CD8-positive, alpha-beta memory T cell (primary cell): ENCODE measurements around the gene PRRG4. TPM values are rescaled to one million over a fixed set of nuclear protein-coding genes. Genes with fewer than 3 reads are reported as not detected.
A peak's percentile ranks its signal among the peaks of the same experiment; 100 is the strongest.

Source experiments
- CTCF ChIA-PET: fragments of 350-600 bp; sonication (Branson Sonifier 250); formaldehyde crosslinking; loops from one replicate; lab custom pipeline; 2021; ENCODE audit warnings: antibody characterized with exemption; lab: Charles Lee
- POLR2A ChIA-PET: fragments of 350-600 bp; sonication (Branson Sonifier 250); formaldehyde crosslinking; loops from one replicate; lab custom pipeline; 2021; ENCODE audit warnings: antibody characterized with exemption; lab: Charles Lee
- DNase-seq, 5 donors: peaks; one replicate each; pipeline versions ENCODE4 v3.0.0 to v3.0.0-alpha.2; 2020 to 2022; ENCODE audit warnings: mixed read lengths in 1 of 5
- H3K27ac ChIP-seq: one replicate; pipeline ENCODE4 v1.7.0; 2013; ENCODE audit warnings: low read depth, mild to moderate bottlenecking, low read length, moderate library complexity
- H3K27me3 ChIP-seq: 2 replicates; pipeline ENCODE4 v1.7.0; 2013; ENCODE audit warnings: low read length, mild to moderate bottlenecking; ENCODE audit not compliant: insufficient read depth, poor library complexity, severe bottlenecking
- H3K36me3 ChIP-seq: 2 replicates; pipeline ENCODE4 v1.7.0; 2013; ENCODE audit warnings: mild to moderate bottlenecking, low read length, moderate library complexity; ENCODE audit not compliant: insufficient read depth
- H3K4me1 ChIP-seq: 2 replicates; pipeline ENCODE4 v1.7.0; 2013; ENCODE audit warnings: mild to moderate bottlenecking, low read length, moderate library complexity; ENCODE audit not compliant: insufficient read depth
- H3K4me3 ChIP-seq: 2 replicates; pipeline ENCODE4 v1.7.0; 2013; ENCODE audit warnings: mild to moderate bottlenecking, low read length
- H3K9me3 ChIP-seq: 2 replicates; pipeline ENCODE4 v1.7.0; 2013; ENCODE audit warnings: mild to moderate bottlenecking, low read length
- H3K27ac Mint-ChIP-seq, 8 donors: one replicate each; pipeline ENCODE4 v1.8.0; 2020 to 2021; ENCODE audit warnings: mixed read lengths in 8 of 8, mild to moderate bottlenecking in 6 of 8, inconsistent platforms in 3 of 8, moderate library complexity in 3 of 8
- H3K27me3 Mint-ChIP-seq, 2 donors: one replicate each; pipeline ENCODE4 v1.8.0; 2020 to 2021; ENCODE audit warnings: mixed read lengths in 2 of 2, mild to moderate bottlenecking in 1 of 2, moderate library complexity in 1 of 2
- H3K36me3 Mint-ChIP-seq, 3 donors: one replicate each; pipeline ENCODE4 v1.8.0; 2020 to 2021; ENCODE audit warnings: mixed read lengths in 3 of 3, inconsistent platforms in 1 of 3, mild to moderate bottlenecking in 1 of 3
- H3K4me1 Mint-ChIP-seq, 3 donors: one replicate each; pipeline ENCODE4 v1.8.0; 2020 to 2021; ENCODE audit warnings: mixed read lengths in 3 of 3, inconsistent platforms in 1 of 3, mild to moderate bottlenecking in 1 of 3
- H3K4me3 Mint-ChIP-seq, 7 donors: one replicate each; pipeline ENCODE4 v1.8.0; 2020 to 2021; ENCODE audit warnings: mixed read lengths in 7 of 7, mild to moderate bottlenecking in 6 of 7, moderate library complexity in 4 of 7, inconsistent platforms in 2 of 7
- H3K9me3 Mint-ChIP-seq, 5 donors: one replicate each; pipeline ENCODE4 v1.8.0; 2020 to 2022; ENCODE audit warnings: mixed read lengths in 5 of 5, mild to moderate bottlenecking in 3 of 5, moderate library complexity in 2 of 5, inconsistent platforms in 1 of 5
- polyA plus RNA-seq: library from polyadenylated mRNA; unstranded; fragments of 300-500 nt; fragmentation: Illumina TruSeq; gene quantifications from one replicate; pipeline ENCODE4 v1.2.3, GENCODE V29; 2021
- total RNA-seq, 2 experiments: library from RNA; stranded (reverse); gene quantifications; one replicate each; pipeline ENCODE4 v1.2.3, GENCODE V29; 2021

Gene PRRG4
- total and polyA plus RNA-seq, 3 experiments from 2014 or later: 0.51 to 0.68 TPM; not detected in 1

- no peaks in the 10 kb centered on the region for H3K4me1 Mint-ChIP-seq
- Histone ChIP-seq H3K4me3 (no peak overlapping the region), H3K27ac (no peak overlapping the region), H3K36me3 (no peaks in the 10 kb centered on the region), H3K27me3 (no peaks in the 10 kb centered on the region), H3K9me3 (no peaks in the 10 kb centered on the region), H3K4me1 (no peaks in the 10 kb centered on the region)
- H3K9me3 Mint-ChIP-seq: peaks cover 0 to 8% (median 1%) of the 10 kb centered on the region in 5 donors
- ChIA-PET CTCF (interaction anchor here (0.6 kb wide), 1 partner anchor 47 kb away, joined by 3 read pairs; no protein-coding TSS in a partner anchor), POLR2A (no interaction called here)
- peak in 2 of 5 donors; percentile 16 to 48 for DNase-seq
- no peak overlapping the region for H3K4me3 Mint-ChIP-seq
- no peak overlapping the region for H3K27ac Mint-ChIP-seq
- H3K27me3 Mint-ChIP-seq: peaks cover 20% of the 10 kb centered on the region in 2 donors
- H3K36me3 Mint-ChIP-seq: peaks cover 0 to 6% (median 0%) of the 10 kb centered on the region in 3 donors
Observed at GRCh38 chr11:32870676-32871075, 40.9 kb downstream of the PRRG4 start.

- ChIA-PET POLR2A (no interaction called here), CTCF (no interaction called here)
- H3K36me3 Mint-ChIP-seq: no peaks in the 10 kb centered on the region
- peaks cover 0 to 2% (median 0%) of the 10 kb centered on the region in 5 donors for H3K9me3 Mint-ChIP-seq
- H3K27me3 Mint-ChIP-seq: peaks cover 11 to 30% of the 10 kb centered on the region in 2 donors
- H3K4me3 Mint-ChIP-seq: no peak overlapping the region
- Histone ChIP-seq H3K4me3 (no peak overlapping the region), H3K27me3 (no peaks in the 10 kb centered on the region), H3K36me3 (no peaks in the 10 kb centered on the region), H3K4me1 (no peaks in the 10 kb centered on the region), H3K27ac (no peak overlapping the region), H3K9me3 (no peaks in the 10 kb centered on the region)
- no peak overlapping the region for H3K27ac Mint-ChIP-seq
- no peaks in the 10 kb centered on the region for H3K4me1 Mint-ChIP-seq
- DNase-seq: no peak
Observed at GRCh38 chr11:32874132-32874531, 44.4 kb downstream of the PRRG4 start.

- H3K9me3 Mint-ChIP-seq: no peaks in the 10 kb centered on the region
- H3K4me1 Mint-ChIP-seq: no peaks in the 10 kb centered on the region
- Histone ChIP-seq H3K27me3 (no peaks in the 10 kb centered on the region), H3K4me3 (no peak overlapping the region), H3K4me1 (no peaks in the 10 kb centered on the region), H3K9me3 (no peaks in the 10 kb centered on the region), H3K27ac (no peak overlapping the region), H3K36me3 (no peaks in the 10 kb centered on the region)
- no peak overlapping the region for H3K27ac Mint-ChIP-seq
- ChIA-PET POLR2A (no interaction called here), CTCF (no interaction called here)
- no peak for DNase-seq
- H3K27me3 Mint-ChIP-seq: peaks cover 12 to 20% of the 10 kb centered on the region in 2 donors
- no peaks in the 10 kb centered on the region for H3K36me3 Mint-ChIP-seq
- H3K4me3 Mint-ChIP-seq: no peak overlapping the region
Observed at GRCh38 chr11:32881286-32881685, 51.6 kb downstream of the PRRG4 start.

- Histone ChIP-seq H3K27me3 (no peaks in the 10 kb centered on the region), H3K4me1 (no peaks in the 10 kb centered on the region), H3K36me3 (no peaks in the 10 kb centered on the region), H3K9me3 (no peaks in the 10 kb centered on the region), H3K27ac (no peak overlapping the region), H3K4me3 (no peak overlapping the region)
- POLR2A ChIA-PET: no interaction called here
- Mint-ChIP-seq H3K4me1 (no peaks in the 10 kb centered on the region), H3K4me3 (no peak overlapping the region), H3K9me3 (no peaks in the 10 kb centered on the region), H3K27ac (no peak overlapping the region), H3K36me3 (no peaks in the 10 kb centered on the region), H3K27me3 (peaks cover 10 to 12% of the 10 kb centered on the region in 2 donors)
- CTCF ChIA-PET: interaction anchor here (1.7 kb wide), 1 partner anchor 9 kb away, joined by 4 read pairs; the partner anchor contains the start of gene QSER1
- no peak for DNase-seq
Observed at GRCh38 chr11:32883421-32883820, 53.7 kb downstream of the PRRG4 start.

GRCh38 chr11:32884023-32884422, 54.3 kb downstream of the PRRG4 start:
- Mint-ChIP-seq H3K4me3 (no peak overlapping the region), H3K27me3 (peaks cover 5 to 10% of the 10 kb centered on the region in 2 donors)
- CTCF ChIA-PET: interaction anchor here (1.7 kb wide), 1 partner anchor 8 kb away, joined by 4 read pairs; the partner anchor contains the start of gene QSER1

GRCh38 chr11:32884770-32885384, 55.1 kb downstream of the PRRG4 start:
- Histone ChIP-seq H3K36me3 (no peaks in the 10 kb centered on the region), H3K4me3 (no peak overlapping the region), H3K27me3 (no peaks in the 10 kb centered on the region), H3K4me1 (no peaks in the 10 kb centered on the region), H3K9me3 (no peaks in the 10 kb centered on the region), H3K27ac (no peak overlapping the region)
- Mint-ChIP-seq H3K36me3 (no peaks in the 10 kb centered on the region), H3K27me3 (peaks cover 4 to 10% of the 10 kb centered on the region in 2 donors), H3K27ac (no peak overlapping the region), H3K9me3 (no peaks in the 10 kb centered on the region), H3K4me1 (no peaks in the 10 kb centered on the region), H3K4me3 (peak overlapping the region in 1 of 7 donors; percentile 12)
- ChIA-PET POLR2A (no interaction called here), CTCF (interaction anchor here (1.4 kb wide), 1 partner anchor 10 kb away, joined by 7 read pairs; no protein-coding TSS in a partner anchor)
- DNase-seq: no peak

More at GRCh38 chr11:32884023-32884422, 54.3 kb downstream of the PRRG4 start:
- no peak for DNase-seq
- no peaks in the 10 kb centered on the region for H3K27me3 ChIP-seq
- H3K27ac ChIP-seq: no peak overlapping the region
- POLR2A ChIA-PET: no interaction called here
- Mint-ChIP-seq H3K4me1 (no peaks in the 10 kb centered on the region), H3K9me3 (no peaks in the 10 kb centered on the region), H3K36me3 (no peaks in the 10 kb centered on the region), H3K27ac (no peak overlapping the region)
- H3K4me1 ChIP-seq: no peaks in the 10 kb centered on the region
- no peak overlapping the region for H3K4me3 ChIP-seq
- no peaks in the 10 kb centered on the region for H3K9me3 ChIP-seq
- no peaks in the 10 kb centered on the region for H3K36me3 ChIP-seq

- H3K27ac Mint-ChIP-seq: no peak overlapping the region
- CTCF ChIA-PET: interaction anchor here (1.4 to 1.7 kb wide), 2 partner anchors 9 to 180 kb away, joined by 5 to 7 read pairs; no protein-coding TSS in a partner anchor
- H3K4me3 Mint-ChIP-seq: no peak overlapping the region
- POLR2A ChIA-PET: no interaction called here
- H3K9me3 Mint-ChIP-seq: no peaks in the 10 kb centered on the region
- Histone ChIP-seq H3K4me1 (no peaks in the 10 kb centered on the region), H3K9me3 (no peaks in the 10 kb centered on the region), H3K27ac (no peak overlapping the region), H3K27me3 (no peaks in the 10 kb centered on the region), H3K36me3 (no peaks in the 10 kb centered on the region), H3K4me3 (no peak overlapping the region)
- no peaks in the 10 kb centered on the region for H3K36me3 Mint-ChIP-seq
- peaks cover 4 to 10% of the 10 kb centered on the region in 2 donors for H3K27me3 Mint-ChIP-seq
- no peak for DNase-seq
- no peaks in the 10 kb centered on the region for H3K4me1 Mint-ChIP-seq
Observed at GRCh38 chr11:32885556-32885955, 55.8 kb downstream of the PRRG4 start.

- POLR2A ChIA-PET: no interaction called here
- peaks cover 0 to under 1% (median 0%) of the 10 kb centered on the region in 3 donors for H3K4me1 Mint-ChIP-seq
Observed at GRCh38 chr11:32886180-32886579, 56.5 kb downstream of the PRRG4 start.

More at GRCh38 chr11:32886180-32886579, 56.5 kb downstream of the PRRG4 start:
- Mint-ChIP-seq H3K27me3 (peaks cover 4 to 9% of the 10 kb centered on the region in 2 donors), H3K9me3 (no peaks in the 10 kb centered on the region), H3K36me3 (no peaks in the 10 kb centered on the region), H3K27ac (no peak overlapping the region), H3K4me3 (no peak overlapping the region)
- Histone ChIP-seq H3K4me3 (no peak overlapping the region), H3K36me3 (no peaks in the 10 kb centered on the region), H3K27ac (no peak overlapping the region), H3K4me1 (no peaks in the 10 kb centered on the region), H3K9me3 (no peaks in the 10 kb centered on the region), H3K27me3 (no peaks in the 10 kb centered on the region)
- DNase-seq: no peak
- CTCF ChIA-PET: interaction anchor here (1.4 to 1.7 kb wide), 2 partner anchors 9 to 180 kb away, joined by 5 to 7 read pairs; no protein-coding TSS in a partner anchor
